GM12891 (cell line): ENCODE results near the gene BTBD9.

Experiments used
- POLR2A ChIP-seq: IDR thresholded peaks from 2 replicates; pipeline ENCODE4 v1.6.1; 2011; ENCODE audit warnings: low read depth, low read length, control low read depth
- POLR2AphosphoS5 ChIP-seq: IDR thresholded peaks from 2 replicates; pipeline ENCODE4 v1.6.1; 2011; ENCODE audit warnings: low read depth, low read length, control low read depth
- SPI1 ChIP-seq: IDR thresholded peaks from 2 replicates; pipeline ENCODE4 v1.6.1; 2011; ENCODE audit warnings: low read depth, low read length, control low read depth

GRCh38 chr6:38305995-38306681 lies 333.6 kb downstream of the BTBD9 start:
- TF ChIP-seq POLR2A (no peak), SPI1 (peak; percentile 83), POLR2AphosphoS5 (no peak)
